Measurements from ENCODE around the gene CSPG5.

- TF ChIP-seq CTCF (IDR thresholded peaks at IDR 0.05) = no peak
- TF ChIP-seq EZH2 (IDR thresholded peaks at IDR 0.05) = no peak
Measured at GRCh38 chr3:47566667-47567066, 12.0 kb downstream of the CSPG5 start.
